GM19023 (cell line): ENCODE results near the gene FSIP1.

Source experiments
- ATAC-seq: cut with Tn5 transposase; IDR thresholded peaks from one replicate; pipeline ENCODE4 v1.9.1; 2021; ENCODE audit warnings: mild to moderate bottlenecking, moderate library complexity; ENCODE audit not compliant: unreplicated experiment

Gene FSIP1

GRCh38 chr15:39597751-39598185, 184.9 kb downstream of the FSIP1 start:
- ATAC-seq, result no peak

DNA sequence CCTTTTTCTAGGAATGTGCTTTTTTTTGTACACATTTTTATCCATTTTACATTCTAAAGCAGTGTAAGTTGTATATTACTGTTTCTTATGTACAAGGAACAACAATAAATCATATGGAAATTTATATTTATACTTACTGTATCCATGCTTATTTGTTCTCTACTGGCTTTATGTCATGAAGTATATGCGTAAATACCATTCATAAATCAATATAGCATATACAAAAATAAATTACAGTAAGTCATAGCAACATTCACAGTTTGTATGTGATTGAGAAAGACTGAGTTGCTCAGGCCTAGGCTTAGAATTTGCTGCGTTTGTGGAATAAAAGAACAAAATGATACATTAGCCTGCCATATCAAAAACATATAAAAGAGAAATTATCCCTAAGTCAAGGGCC, 185.3 kb downstream of the FSIP1 start:
- no peak for ATAC-seq

DNA sequence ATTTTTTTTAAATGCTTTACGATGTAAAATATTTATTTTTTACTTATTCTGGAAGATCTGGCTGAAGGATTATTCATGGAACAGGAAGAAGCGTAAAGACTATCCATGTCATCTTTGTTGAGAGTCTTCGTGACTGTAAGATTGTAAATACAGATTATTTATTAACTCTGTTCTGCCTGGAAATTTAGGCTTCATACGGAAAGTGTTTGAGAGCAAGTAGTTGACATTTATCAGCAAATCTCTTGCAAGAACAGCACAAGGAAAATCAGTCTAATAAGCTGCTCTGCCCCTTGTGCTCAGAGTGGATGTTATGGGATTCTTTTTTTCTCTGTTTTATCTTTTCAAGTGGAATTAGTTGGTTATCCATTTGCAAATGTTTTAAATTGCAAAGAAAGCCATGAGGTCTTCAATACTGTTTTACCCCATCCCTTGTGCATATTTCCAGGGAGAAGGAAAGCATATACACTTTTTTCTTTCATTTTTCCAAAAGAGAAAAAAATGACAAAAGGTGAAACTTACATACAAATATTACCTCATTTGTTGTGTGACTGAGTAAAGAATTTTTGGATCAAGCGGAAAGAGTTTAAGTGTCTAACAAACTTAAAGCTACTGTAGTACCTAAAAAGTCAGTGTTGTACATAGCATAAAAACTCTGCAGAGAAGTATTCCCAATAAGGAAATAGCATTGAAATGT, 186.1 kb downstream of the FSIP1 start:
- no peak for ATAC-seq

GRCh38 chr15:39595338-39596221, 187.1 kb downstream of the FSIP1 start:
- ATAC-seq, result no peak

DNA sequence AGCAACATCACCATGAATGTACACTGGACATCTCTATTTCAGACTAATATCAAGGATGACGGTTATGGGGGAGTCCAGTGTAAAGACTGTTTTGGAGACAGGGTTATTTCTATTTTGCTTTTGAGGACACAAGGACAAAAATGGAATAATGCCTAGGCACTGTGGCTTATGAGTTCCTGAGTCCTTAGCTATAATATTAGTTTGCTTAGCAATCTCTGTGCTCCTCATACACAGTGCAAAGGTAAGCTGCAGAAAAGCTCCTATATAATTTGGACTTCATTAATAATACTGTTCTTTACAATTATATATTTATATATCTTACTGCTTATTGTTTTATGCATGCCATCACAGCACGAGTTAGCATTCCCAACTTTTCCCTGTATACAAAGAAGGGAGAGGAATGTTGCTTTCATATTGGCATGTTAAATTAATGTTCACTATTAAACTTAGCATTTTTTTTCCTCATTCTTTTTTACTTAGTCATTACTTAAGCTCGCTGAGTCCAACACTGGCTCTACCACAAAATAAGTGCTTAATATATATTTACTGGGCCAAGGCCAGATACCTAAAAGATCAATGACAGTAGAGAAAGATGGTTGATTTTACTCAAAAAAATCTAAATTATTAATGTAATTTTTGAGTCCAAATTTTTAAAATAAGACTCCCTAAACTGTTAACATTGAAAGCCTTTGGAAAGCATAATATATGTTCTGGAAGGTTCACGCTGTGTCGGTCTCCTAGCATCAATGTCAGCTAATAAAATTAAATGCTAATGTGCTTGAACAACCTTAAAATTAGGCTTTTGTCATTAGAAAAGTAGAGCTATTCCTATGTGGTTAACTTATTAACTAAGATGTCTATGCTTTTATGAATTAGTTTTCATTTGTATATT, 187.9 kb downstream of the FSIP1 start:
- no peak for ATAC-seq

DNA sequence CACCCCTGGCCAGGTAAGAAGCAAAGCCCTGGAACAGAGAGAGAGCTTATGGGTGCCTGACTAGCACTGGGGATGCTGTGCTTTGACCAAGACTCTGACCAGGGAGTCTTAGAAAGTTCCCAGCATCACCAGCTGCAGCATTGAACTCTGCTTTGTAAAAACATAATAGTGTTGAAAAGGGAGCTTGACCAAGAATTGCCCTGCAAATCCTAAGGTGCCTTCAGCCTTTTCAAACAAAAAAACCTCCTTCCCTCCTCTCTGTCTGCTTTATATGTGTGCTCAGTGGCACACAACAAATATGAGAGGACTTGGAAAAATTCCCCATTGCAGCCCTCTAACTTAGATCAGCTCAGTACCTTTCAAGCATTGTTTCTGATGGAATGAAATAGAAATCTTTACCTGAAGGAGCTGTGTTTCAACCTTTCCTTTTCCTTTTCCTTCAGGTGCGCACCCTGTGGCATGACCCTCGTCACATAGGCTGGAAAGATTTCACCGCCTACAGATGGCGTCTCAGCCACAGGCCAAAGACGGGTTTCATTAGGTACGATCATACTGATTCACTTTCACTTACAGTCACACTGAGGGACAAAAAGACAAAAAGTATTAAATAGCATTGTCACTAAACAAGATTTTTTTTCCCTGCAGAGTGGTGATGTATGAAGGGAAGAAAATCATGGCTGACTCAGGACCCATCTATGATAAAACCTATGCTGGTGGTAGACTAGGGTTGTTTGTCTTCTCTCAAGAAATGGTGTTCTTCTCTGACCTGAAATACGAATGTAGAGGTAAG, 188.8 kb downstream of the FSIP1 start:
- ATAC-seq, result no peak

GRCh38 chr15:39593071-39593655, 189.5 kb downstream of the FSIP1 start:
- no peak for ATAC-seq

DNA sequence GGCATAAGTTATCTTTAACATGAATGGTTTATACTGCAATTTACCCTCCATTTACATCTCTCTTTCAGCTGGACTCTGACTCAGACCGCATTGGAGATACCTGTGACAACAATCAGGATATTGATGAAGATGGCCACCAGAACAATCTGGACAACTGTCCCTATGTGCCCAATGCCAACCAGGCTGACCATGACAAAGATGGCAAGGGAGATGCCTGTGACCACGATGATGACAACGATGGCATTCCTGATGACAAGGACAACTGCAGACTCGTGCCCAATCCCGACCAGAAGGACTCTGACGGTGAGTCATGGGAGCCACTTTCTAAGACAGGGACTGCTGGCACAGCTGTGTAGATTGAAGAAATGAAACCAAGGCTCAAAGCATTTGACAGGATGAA, 190.1 kb downstream of the FSIP1 start:
- ATAC-seq, result no peak

GRCh38 chr15:39591896-39592315, 190.7 kb downstream of the FSIP1 start:
- no peak for ATAC-seq

- no peak for ATAC-seq
These were observed 191.3 kb downstream of the FSIP1 start for GRCh38 chr15:39591141-39591895.

DNA sequence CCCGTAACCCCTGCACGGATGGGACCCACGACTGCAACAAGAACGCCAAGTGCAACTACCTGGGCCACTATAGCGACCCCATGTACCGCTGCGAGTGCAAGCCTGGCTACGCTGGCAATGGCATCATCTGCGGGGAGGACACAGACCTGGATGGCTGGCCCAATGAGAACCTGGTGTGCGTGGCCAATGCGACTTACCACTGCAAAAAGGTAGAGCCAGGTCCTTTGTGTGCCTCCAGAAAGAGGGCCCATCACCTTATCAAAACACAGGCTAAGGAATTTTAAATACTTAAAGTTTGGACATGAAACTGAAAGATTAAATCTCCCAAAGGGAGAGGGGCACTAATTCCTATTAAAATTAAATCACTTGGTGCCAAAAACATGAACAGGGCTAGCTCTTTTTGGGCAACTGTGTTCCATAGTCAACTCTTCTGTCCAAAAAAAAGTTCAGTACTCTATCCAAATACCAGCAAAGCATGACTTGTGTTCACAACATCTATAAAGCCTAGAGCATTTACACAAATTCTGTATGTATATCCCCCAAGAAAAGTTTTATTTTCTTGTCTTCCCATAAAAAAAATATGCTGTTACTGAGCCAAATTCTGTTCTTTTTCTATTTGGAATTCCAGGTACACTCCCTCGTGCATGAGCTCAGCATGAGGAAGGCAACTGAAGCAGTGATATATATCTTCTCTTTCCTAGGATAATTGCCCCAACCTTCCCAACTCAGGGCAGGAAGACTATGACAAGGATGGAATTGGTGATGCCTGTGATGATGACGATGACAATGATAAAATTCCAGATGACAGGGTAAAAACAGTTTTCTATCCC, 192.6 kb downstream of the FSIP1 start:
- ATAC-seq, result no peak

GRCh38 chr15:39589193-39589814, 193.3 kb downstream of the FSIP1 start:
- no peak for ATAC-seq

DNA sequence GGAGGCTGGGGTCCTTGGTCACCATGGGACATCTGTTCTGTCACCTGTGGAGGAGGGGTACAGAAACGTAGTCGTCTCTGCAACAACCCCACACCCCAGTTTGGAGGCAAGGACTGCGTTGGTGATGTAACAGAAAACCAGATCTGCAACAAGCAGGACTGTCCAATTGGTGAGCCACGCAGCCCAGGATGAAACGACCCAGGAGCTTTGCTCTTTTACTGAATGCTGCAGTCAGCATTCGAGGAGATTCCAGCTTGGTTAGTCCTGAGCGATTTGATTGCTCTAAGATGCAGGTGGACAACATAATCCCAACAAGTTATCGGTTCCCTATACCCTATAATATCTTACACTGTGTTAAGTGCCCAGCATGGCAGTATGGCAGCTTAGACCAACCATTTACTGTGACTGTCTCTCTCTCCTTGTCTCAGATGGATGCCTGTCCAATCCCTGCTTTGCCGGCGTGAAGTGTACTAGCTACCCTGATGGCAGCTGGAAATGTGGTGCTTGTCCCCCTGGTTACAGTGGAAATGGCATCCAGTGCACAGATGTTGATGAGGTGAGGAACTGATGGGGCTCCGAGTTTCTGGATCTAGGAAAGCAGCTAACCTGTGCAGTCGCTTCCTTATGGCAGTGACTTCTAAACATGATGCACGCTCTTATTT, 194.0 kb downstream of the FSIP1 start:
- ATAC-seq, result no peak

DNA sequence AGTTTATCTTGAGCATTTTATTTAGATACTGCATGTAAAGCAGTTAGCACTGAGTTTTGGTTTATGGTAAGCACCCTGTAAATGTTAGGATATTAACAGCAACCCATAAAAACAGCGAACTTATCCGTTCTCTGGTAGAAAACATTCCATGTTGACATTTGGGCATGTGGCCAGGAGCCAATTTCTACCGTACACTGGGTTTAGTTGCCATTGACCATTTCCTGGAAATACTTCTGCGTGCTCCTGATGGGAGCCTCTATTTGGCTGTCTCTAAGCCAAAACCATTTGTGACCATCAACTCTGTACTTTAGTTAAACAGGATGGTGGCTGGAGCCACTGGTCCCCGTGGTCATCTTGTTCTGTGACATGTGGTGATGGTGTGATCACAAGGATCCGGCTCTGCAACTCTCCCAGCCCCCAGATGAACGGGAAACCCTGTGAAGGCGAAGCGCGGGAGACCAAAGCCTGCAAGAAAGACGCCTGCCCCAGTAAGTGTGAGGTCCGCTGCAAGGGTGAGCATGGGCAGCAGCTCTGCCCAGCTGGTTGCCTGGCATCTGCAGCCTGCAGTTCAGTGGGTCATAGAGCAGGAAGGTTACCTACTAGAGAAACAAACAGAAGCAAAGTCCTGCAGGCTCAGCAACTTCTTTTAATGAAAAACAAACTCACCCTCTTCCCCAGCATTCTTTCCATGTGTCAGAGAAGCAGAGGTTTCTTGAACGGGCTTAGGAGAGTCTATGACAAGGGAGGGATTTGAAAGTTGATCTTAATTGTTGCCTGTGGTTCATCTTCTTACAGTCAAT, 194.7 kb downstream of the FSIP1 start:
- ATAC-seq, result no peak

DNA sequence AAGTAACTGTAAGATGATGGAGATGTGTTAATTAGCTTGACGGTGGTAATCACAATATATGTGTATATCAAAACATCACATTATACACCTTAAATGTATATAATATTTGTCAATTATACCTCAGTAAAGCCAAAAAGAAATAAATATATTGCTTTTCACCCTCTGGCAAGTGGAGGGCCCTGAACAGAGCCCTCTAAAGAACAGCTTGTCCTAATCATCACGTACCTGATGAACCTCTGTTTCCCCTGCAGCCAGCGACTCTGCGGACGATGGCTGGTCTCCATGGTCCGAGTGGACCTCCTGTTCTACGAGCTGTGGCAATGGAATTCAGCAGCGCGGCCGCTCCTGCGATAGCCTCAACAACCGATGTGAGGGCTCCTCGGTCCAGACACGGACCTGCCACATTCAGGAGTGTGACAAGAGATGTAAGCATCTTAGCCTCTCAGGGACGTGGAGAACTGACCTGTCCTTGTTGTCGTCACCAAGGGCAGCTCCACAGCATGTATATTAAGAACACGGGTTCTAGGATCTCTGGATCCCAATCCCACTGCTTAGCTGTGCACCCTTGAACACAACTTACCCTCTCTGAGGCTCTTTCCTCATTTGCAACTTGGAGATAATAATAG, 195.4 kb downstream of the FSIP1 start:
- no peak for ATAC-seq

DNA sequence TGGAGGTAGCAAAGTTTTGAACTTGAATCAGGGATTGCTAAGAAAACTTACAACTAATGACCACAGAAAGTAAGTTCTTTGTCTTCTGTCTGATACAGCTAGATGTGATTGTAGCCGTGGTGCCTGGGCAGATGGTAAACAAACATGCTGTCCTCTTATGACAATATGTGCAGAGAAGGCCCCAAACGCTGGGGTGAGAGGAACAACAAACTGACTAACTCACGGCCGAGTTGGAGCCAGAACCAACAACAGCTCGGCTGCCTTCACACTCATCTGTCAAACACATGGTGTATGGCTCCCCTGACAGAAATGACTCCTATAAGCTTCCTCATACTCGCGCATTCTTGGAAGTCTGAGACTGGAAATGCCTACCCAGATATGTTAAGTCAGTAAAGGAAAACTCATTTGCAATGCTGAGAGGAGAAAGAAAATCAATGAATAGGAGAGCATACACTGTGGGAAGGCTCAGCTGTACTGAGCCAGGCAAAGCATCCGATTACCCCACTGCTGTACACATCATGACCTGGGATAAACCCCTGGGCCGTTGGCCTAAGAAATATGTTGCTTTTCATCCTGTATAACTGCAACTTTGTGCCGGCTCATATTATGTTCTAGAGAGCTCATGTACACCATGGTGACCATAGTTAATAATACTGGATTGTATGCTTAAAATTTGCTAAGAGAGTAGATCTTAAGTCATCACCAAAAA, 196.1 kb downstream of the FSIP1 start:
- ATAC-seq, result no peak
